ENCODE data around the gene ISG20.

ISG20 gene

GRCh38 chr15:88654430-88655102, 15.8 kb downstream of the ISG20 start:
- CTCF ChIA-PET = interaction anchor here (1.1 to 3.9 kb wide), 5 partner anchors 9 to 30 kb away, joined by 3 to 21 read pairs (median 5); partner anchors contain the start of gene ISG20
- Histone ChIP-seq H3K9me3 (ENCODE audit: control extremely low read depth in 1 of 5, control insufficient read depth in 4 of 5, insufficient read depth in 2 of 5, low read depth in 1 of 5, low read length in 4 of 5) (no peaks in the 10 kb centered on the region), H3K36me3 (ENCODE audit: control insufficient read depth in 4 of 4, insufficient read depth in 4 of 4, low read length in 3 of 4) (no peaks in the 10 kb centered on the region), H3K4me3 (ENCODE audit: control insufficient read depth in 1 of 7, extremely low read depth in 1 of 7, insufficient read depth in 4 of 7, low read depth in 2 of 7, low read length in 6 of 7) (no peak overlapping the region), H3K27me3 (replicated peaks in 2 of 5; ENCODE audit: control insufficient read depth in 4 of 5, insufficient read depth in 5 of 5, low read length in 4 of 5) (no peaks in the 10 kb centered on the region), H3K27ac (ENCODE audit: insufficient read depth in 1 of 2, low read depth in 1 of 2, low read length in 2 of 2, poor library complexity in 1 of 2, severe bottlenecking in 2 of 2) (no peak overlapping the region), H3K4me1 (ENCODE audit: control extremely low read depth in 1 of 4, control insufficient read depth in 4 of 4, insufficient read depth in 4 of 4, low read length in 3 of 4) (peaks cover 0 to 7% (median 3%) of the 10 kb centered on the region in 4 experiments)
- POLR2A ChIA-PET = interaction anchor here (0.8 kb wide), 1 partner anchor 16 kb away, joined by 3 read pairs; the partner anchor contains the start of gene ISG20
- 93% methylated on average over 18 of the region's 18 CpGs for WGBS (ENCODE audit: insufficient coverage)
- DNase-seq = no peak

- Histone ChIP-seq H3K36me3 (ENCODE audit: control insufficient read depth in 4 of 4, insufficient read depth in 4 of 4, low read length in 3 of 4) (no peaks in the 10 kb centered on the region), H3K9me3 (ENCODE audit: control extremely low read depth in 1 of 5, control insufficient read depth in 4 of 5, insufficient read depth in 2 of 5, low read depth in 1 of 5, low read length in 4 of 5) (no peaks in the 10 kb centered on the region), H3K27ac (ENCODE audit: insufficient read depth in 1 of 2, low read depth in 1 of 2, low read length in 2 of 2, poor library complexity in 1 of 2, severe bottlenecking in 2 of 2) (no peak overlapping the region), H3K4me3 (ENCODE audit: control insufficient read depth in 1 of 7, extremely low read depth in 1 of 7, insufficient read depth in 4 of 7, low read depth in 2 of 7, low read length in 6 of 7) (no peak overlapping the region), H3K4me1 (ENCODE audit: control extremely low read depth in 1 of 4, control insufficient read depth in 4 of 4, insufficient read depth in 4 of 4, low read length in 3 of 4) (peaks cover 0 to 7% (median 3%) of the 10 kb centered on the region in 4 experiments), H3K27me3 (replicated peaks in 2 of 5; ENCODE audit: control insufficient read depth in 4 of 5, insufficient read depth in 5 of 5, low read length in 4 of 5) (no peaks in the 10 kb centered on the region)
- CTCF ChIA-PET = interaction anchor here (1.3 to 3.9 kb wide), 5 partner anchors 10 to 180 kb away, joined by 3 to 21 read pairs (median 5); partner anchors contain the start of gene ISG20
- no peak for DNase-seq
- POLR2A ChIA-PET = interaction anchor here (0.8 kb wide), 1 partner anchor 17 kb away, joined by 3 read pairs; the partner anchor contains the start of gene ISG20
- 96% methylated on average over 13 of the region's 14 CpGs for WGBS (ENCODE audit: insufficient coverage)
Observed at GRCh38 chr15:88655103-88655553, 16.3 kb downstream of the ISG20 start.

- ChIA-PET POLR2A (no interaction called here), CTCF (interaction anchor here (1.0 to 3.9 kb wide), 9 partner anchors 9 to 179 kb away, joined by 3 to 21 read pairs (median 3); partner anchors contain the start of gene ISG20)
- no peak overlapping the region for H3K4me3 ChIP-seq (ENCODE audit: control insufficient read depth in 1 of 7, extremely low read depth in 1 of 7, insufficient read depth in 4 of 7, low read depth in 2 of 7, low read length in 6 of 7)
- peaks cover 0 to 7% (median 3%) of the 10 kb centered on the region in 4 experiments for H3K4me1 ChIP-seq (ENCODE audit: control extremely low read depth in 1 of 4, control insufficient read depth in 4 of 4, insufficient read depth in 4 of 4, low read length in 3 of 4)
- WGBS (ENCODE audit: insufficient coverage) = 94% methylated on average over 4 of the region's 8 CpGs
- no peaks in the 10 kb centered on the region for H3K27me3 ChIP-seq (replicated peaks in 2 of 5; ENCODE audit: control insufficient read depth in 4 of 5, insufficient read depth in 5 of 5, low read length in 4 of 5)
- DNase-seq = peak in 2 of 3 donors; percentile 20 to 32
- H3K27ac ChIP-seq (ENCODE audit: insufficient read depth in 1 of 2, low read depth in 1 of 2, low read length in 2 of 2, poor library complexity in 1 of 2, severe bottlenecking in 2 of 2) = no peak overlapping the region
- no peaks in the 10 kb centered on the region for H3K9me3 ChIP-seq (ENCODE audit: control extremely low read depth in 1 of 5, control insufficient read depth in 4 of 5, insufficient read depth in 2 of 5, low read depth in 1 of 5, low read length in 4 of 5)
- H3K36me3 ChIP-seq (ENCODE audit: control insufficient read depth in 4 of 4, insufficient read depth in 4 of 4, low read length in 3 of 4) = no peaks in the 10 kb centered on the region
Observed at GRCh38 chr15:88655800-88656488, 17.1 kb downstream of the ISG20 start.

GRCh38 chr15:88656760-88657221, 18.0 kb downstream of the ISG20 start:
- Histone ChIP-seq H3K27me3 (replicated peaks in 2 of 5; ENCODE audit: control insufficient read depth in 4 of 5, insufficient read depth in 5 of 5, low read length in 4 of 5) (no peaks in the 10 kb centered on the region), H3K9me3 (ENCODE audit: control extremely low read depth in 1 of 5, control insufficient read depth in 4 of 5, insufficient read depth in 2 of 5, low read depth in 1 of 5, low read length in 4 of 5) (no peaks in the 10 kb centered on the region), H3K27ac (ENCODE audit: insufficient read depth in 1 of 2, low read depth in 1 of 2, low read length in 2 of 2, poor library complexity in 1 of 2, severe bottlenecking in 2 of 2) (no peak overlapping the region), H3K4me3 (ENCODE audit: control insufficient read depth in 1 of 7, extremely low read depth in 1 of 7, insufficient read depth in 4 of 7, low read depth in 2 of 7, low read length in 6 of 7) (no peak overlapping the region), H3K4me1 (ENCODE audit: control extremely low read depth in 1 of 4, control insufficient read depth in 4 of 4, insufficient read depth in 4 of 4, low read length in 3 of 4) (peaks cover 0 to 7% (median 3%) of the 10 kb centered on the region in 4 experiments), H3K36me3 (ENCODE audit: control insufficient read depth in 4 of 4, insufficient read depth in 4 of 4, low read length in 3 of 4) (no peaks in the 10 kb centered on the region)
- POLR2A ChIA-PET = no interaction called here
- peak in 1 of 3 donors; percentile 34 for DNase-seq
- CTCF ChIA-PET = interaction anchor here (0.6 to 3.9 kb wide), 8 partner anchors 8 to 178 kb away, joined by 3 to 21 read pairs (median 3); no protein-coding TSS in a partner anchor
- 81% methylated on average over 10 of the region's 10 CpGs for WGBS (ENCODE audit: insufficient coverage)

- ChIA-PET CTCF (interaction anchor here (0.9 to 3.9 kb wide), 5 partner anchors 10 to 177 kb away, joined by 3 to 21 read pairs (median 3); no protein-coding TSS in a partner anchor), POLR2A (no interaction called here)
- 54% methylated on average over 13 of the region's 13 CpGs for WGBS (ENCODE audit: insufficient coverage)
- Histone ChIP-seq H3K36me3 (ENCODE audit: control insufficient read depth in 4 of 4, insufficient read depth in 4 of 4, low read length in 3 of 4) (no peaks in the 10 kb centered on the region), H3K27me3 (replicated peaks in 2 of 5; ENCODE audit: control insufficient read depth in 4 of 5, insufficient read depth in 5 of 5, low read length in 4 of 5) (no peaks in the 10 kb centered on the region), H3K27ac (ENCODE audit: insufficient read depth in 1 of 2, low read depth in 1 of 2, low read length in 2 of 2, poor library complexity in 1 of 2, severe bottlenecking in 2 of 2) (no peak overlapping the region), H3K9me3 (ENCODE audit: control extremely low read depth in 1 of 5, control insufficient read depth in 4 of 5, insufficient read depth in 2 of 5, low read depth in 1 of 5, low read length in 4 of 5) (no peaks in the 10 kb centered on the region), H3K4me1 (ENCODE audit: control extremely low read depth in 1 of 4, control insufficient read depth in 4 of 4, insufficient read depth in 4 of 4, low read length in 3 of 4) (peaks cover 0 to 7% (median 3%) of the 10 kb centered on the region in 4 experiments), H3K4me3 (ENCODE audit: control insufficient read depth in 1 of 7, extremely low read depth in 1 of 7, insufficient read depth in 4 of 7, low read depth in 2 of 7, low read length in 6 of 7) (no peak overlapping the region)
- peak in 2 of 3 donors; percentile 47 to 53 for DNase-seq
Observed at GRCh38 chr15:88657326-88658069, 18.7 kb downstream of the ISG20 start.

GRCh38 chr15:88658070-88658965, 19.5 kb downstream of the ISG20 start:
- POLR2A ChIA-PET = no interaction called here

More at GRCh38 chr15:88658070-88658965, 19.5 kb downstream of the ISG20 start:
- Histone ChIP-seq H3K27ac (ENCODE audit: insufficient read depth in 1 of 2, low read depth in 1 of 2, low read length in 2 of 2, poor library complexity in 1 of 2, severe bottlenecking in 2 of 2) (no peak overlapping the region), H3K27me3 (replicated peaks in 2 of 5; ENCODE audit: control insufficient read depth in 4 of 5, insufficient read depth in 5 of 5, low read length in 4 of 5) (no peaks in the 10 kb centered on the region), H3K9me3 (ENCODE audit: control extremely low read depth in 1 of 5, control insufficient read depth in 4 of 5, insufficient read depth in 2 of 5, low read depth in 1 of 5, low read length in 4 of 5) (no peaks in the 10 kb centered on the region), H3K4me3 (ENCODE audit: control insufficient read depth in 1 of 7, extremely low read depth in 1 of 7, insufficient read depth in 4 of 7, low read depth in 2 of 7, low read length in 6 of 7) (no peak overlapping the region), H3K36me3 (ENCODE audit: control insufficient read depth in 4 of 4, insufficient read depth in 4 of 4, low read length in 3 of 4) (no peaks in the 10 kb centered on the region), H3K4me1 (ENCODE audit: control extremely low read depth in 1 of 4, control insufficient read depth in 4 of 4, insufficient read depth in 4 of 4, low read length in 3 of 4) (peaks cover 0 to 7% (median 3%) of the 10 kb centered on the region in 4 experiments)
- CTCF ChIA-PET = interaction anchor here (0.8 to 3.9 kb wide), 3 partner anchors 32 to 34 kb away, joined by 3 to 21 read pairs (median 17); no protein-coding TSS in a partner anchor
- 93% methylated on average over 7 of the region's 13 CpGs for WGBS (ENCODE audit: insufficient coverage)
- no peak for DNase-seq
